NCI-H1417 (cell line): ENCODE results near the gene TIMM50.
A peak's percentile ranks its signal among the peaks of the same experiment; 100 is the strongest.

Experiments
- DNase-seq, 3 experiments: peaks; one replicate each; lab custom pipeline; 2025; lab: John Stamatoyannopoulos, UW

The TIMM50 gene

DNA sequence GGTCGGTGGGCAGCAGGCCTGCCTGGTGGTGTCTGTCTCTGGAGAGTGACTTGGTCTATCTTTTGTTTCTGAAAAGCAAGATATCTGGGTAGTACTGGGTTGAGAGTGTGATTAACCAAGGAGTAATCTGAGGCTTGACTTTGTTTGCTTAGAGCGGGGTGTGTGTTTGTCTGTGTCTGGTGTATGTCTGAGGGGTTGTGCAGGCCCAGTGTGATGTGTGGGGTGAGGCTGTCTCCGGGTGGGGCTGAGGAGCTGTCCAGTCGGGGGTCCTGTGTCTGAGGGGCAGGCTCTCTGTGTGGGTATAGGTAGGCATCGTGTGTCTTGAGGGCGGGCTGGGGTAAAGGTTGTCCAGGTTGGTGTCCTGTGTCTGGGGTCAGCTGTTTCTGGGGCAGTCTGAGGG lies 11.1 kb upstream of the TIMM50 start:
- no peak for DNase-seq

DNA sequence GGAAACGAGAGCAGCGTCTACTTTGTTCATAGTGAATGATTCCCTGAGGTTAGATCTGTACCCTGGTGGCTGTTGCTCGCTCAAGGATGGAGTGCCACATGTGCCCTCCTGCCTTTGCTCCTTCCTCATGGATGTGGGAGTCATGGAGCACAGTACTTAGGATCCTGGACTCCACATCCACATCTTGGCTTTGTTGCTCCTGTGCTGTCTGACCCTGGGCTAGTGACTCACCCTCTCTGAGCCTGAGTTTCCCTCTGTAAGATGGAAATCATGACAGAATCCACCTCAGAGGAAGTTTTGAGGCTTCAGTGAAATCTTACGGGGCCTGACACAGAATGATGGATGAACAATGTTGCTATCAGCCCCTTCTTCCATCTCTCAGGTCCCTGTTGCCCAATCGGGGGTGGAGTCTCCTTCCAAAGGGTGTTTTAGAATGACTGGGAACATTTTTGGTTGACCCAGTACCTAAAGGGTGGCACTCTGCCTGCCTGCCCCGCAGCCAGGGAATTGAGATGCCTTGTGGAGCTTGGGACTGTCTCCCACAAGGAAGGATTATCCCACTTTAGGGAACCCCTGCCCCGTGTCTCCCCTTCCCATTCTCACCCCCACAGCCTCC lies 9.8 kb upstream of the TIMM50 start:
- DNase-seq = no peak

DNA sequence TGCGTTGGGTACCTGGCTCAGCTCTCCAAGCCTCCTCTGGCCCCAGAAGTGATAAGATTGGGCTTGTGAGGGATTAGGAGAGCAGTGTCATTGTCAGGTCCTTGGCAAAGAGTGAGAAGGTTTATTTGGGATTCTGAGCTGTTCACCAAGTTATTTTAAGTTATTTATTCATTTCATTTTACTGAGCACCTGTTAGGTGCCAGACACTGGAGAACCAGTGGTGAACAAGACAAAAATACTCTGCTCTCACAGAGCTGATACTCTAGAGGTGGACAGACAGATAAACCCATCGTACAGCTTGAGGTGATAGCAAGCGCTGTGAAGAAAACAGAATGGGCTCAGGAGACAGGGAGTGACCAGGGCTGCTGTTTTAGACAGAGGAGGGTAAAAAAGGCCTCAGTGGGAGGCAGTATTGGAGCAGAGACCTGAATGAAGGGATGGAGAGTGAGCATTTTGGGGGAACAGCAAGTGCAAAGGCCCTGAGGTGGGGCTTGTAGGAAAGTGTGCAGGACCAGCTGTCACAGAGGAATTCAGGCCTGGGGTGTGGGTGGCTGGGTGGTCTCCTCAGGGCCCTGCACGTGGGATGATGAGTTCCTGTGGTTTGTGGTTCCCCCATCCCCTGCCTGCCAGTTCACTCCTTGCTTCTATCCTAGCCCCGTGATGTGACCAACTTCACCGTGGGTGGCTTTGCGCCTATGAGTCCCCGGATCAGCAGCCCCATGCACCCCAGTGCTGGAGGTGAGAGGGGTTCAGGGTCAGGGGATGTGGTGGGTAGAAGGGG lies 8.7 kb upstream of the TIMM50 start:
- no peak for DNase-seq

DNA sequence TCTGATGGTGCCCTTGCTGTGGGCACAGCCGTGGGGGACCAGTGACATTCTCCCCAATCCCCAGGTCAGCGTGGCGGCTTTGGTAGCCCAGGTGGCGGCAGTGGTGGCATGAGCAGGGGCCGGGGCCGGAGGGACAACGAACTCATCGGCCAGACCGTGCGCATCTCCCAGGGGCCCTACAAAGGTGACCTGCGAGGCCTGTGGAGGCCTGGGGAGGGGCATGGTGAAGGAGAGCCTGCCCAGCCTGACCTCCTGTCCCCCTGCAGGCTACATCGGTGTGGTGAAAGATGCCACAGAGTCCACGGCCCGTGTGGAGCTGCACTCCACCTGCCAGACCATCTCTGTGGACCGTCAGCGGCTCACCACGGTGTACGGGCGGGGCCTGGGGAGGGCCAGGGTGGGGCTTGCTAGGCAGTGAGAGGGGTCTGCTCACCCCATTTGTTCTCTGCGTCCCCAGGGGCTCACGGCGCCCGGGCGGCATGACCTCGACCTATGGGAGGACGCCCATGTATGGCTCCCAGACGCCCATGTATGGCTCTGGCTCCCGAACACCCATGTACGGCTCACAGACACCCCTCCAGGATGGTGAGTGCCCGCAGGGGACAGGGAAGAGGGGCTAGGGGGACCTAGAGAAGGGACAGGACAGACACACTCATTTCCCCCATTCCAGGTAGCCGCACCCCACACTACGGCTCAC lies 7.7 kb upstream of the TIMM50 start:
- no peak for DNase-seq

DNA sequence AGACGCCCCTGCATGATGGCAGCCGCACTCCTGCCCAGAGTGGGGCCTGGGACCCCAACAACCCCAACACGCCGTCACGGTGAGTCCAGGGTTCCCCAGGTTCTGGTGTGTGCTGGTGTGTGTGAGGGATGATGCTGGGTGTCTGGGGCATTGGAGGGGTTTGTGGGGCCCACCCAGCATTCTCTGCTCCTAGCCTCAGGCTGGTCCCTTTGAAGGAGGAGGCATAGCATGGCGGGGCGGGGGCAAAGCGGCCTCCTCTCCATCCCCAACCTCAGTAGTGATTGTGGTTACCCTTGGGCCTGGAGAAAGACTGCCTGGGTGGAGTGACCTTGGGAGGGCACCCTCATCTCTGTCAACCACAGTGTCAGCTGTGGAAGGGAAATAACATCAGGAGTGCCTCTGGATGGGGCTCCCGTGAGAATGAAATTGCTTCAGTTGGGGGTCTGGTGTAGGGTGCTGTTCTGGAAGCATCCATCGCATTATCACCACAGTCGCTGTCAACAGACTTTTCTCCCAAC lies 7.1 kb upstream of the TIMM50 start:
- DNase-seq = no peak

DNA sequence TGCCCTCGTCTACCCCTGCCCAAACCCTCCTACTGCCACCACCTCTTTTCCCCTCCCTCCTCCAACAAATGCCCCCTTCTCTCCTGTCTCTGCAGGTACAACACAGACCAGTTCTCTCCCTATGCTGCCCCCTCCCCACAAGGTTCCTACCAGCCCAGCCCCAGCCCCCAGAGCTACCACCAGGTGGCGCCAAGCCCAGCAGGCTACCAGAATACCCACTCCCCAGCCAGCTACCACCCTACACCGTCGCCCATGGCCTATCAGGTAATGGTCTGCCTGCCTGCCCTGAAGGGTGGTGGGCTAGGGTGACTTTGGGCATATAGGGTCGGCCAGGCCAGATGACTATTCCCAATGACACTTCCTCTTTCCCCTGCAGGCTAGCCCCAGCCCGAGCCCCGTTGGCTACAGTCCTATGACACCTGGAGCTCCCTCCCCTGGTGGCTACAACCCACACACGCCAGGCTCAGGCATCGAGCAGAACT lies 6.5 kb upstream of the TIMM50 start:
- DNase-seq = peak; percentile 47 to 69 (median 50)

DNA sequence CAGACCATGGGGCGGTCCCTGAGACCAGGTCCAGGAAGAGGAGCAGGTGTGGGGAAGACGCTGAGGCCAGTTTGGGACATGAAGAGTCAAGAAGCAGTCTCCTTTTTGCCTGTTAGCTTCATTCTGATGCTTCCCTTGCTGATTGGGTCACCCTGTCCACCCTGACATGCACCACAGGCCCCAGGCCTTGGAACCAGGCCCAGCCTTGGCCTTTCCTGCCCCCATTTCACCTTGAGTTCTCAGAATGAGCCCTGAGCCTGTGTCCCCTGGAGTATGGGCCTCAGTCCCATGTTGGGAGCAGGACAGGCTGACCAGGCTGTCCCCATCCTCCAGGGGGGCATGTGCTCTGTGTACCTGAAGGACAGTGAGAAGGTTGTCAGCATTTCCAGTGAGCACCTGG lies 4.9 kb upstream of the TIMM50 start:
- DNase-seq = no peak

DNA sequence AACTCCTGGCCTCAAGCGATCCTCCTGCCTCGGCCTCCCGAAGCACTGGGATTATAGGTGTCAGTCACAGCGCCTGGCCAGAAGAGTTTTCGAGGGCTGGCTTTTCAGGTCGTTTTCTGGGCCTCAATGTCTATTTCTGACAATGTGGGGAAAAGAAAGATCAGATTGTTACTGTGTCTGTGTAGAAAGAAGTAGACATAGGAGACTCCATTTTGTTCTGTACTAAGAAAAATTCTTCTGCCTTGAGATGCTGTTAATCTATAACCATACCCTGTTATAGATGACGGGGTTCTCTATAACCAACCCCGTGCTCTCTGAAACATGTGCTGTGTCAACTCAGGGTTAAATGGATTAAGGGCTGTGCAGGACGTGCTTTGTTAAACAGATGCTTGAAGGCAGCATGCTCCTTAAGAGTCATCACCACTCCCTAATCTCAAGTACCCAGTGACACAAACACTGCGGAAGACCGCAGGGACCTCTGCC lies 1.3 kb upstream of the TIMM50 start:
- DNase-seq = peak in 1 of 3 experiments; percentile 46

DNA sequence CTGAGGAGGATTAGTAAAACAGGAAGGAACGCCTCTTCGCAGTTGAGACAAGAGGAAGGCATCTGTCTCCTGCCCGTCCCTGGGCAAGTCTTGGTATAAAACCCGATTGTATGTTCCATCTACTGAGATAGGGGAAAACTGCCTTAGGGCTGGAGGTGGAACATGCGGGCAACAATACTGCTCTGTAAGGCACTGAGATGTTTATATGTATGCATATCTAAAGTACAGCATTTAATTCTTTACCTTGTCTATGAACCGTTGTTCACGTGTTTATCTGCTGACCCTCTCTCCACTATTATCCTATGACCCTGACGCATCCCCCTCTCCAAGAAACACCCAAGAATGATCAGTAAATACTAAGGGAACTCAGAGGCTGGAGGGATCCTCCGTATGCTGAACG lies 722 bp upstream of the TIMM50 start:
- peak in 1 of 3 experiments; percentile 23 for DNase-seq

DNA sequence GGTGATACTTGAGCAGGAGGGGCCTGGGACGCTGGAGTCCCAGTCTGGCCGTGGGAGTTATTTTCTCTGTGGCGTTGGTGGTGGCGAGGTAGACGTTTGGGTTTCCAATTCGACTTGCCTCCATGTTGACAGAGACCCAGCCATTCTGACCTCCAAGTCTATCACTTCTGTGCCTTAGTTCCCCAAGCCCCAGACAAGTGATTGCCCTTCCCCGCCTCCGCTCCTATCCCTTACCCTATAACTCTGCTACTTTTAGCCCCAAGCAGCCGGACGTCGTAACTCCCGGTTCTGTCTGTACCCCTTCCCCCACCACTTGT lies 549 bp downstream of the TIMM50 start:
- no peak for DNase-seq

DNA sequence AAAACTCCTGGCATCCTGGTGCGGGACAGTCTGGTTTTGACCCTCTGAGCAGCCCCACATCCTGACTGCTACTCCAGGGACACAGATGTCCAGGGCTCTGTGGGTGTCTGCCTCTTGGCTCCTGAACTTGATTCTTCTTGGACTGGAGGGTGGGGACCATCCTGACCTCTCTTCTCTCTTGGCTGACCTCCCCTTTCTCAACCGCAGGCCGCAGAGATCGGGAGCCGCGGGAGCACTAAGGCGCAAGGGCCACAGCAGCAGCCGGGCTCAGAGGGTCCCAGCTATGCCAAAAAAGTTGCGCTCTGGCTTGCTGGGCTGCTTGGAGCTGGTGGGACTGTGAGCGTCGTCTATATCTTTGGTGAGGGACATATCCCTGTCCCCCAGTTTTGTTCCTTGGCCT lies 1.0 kb downstream of the TIMM50 start:
- DNase-seq = no peak

DNA sequence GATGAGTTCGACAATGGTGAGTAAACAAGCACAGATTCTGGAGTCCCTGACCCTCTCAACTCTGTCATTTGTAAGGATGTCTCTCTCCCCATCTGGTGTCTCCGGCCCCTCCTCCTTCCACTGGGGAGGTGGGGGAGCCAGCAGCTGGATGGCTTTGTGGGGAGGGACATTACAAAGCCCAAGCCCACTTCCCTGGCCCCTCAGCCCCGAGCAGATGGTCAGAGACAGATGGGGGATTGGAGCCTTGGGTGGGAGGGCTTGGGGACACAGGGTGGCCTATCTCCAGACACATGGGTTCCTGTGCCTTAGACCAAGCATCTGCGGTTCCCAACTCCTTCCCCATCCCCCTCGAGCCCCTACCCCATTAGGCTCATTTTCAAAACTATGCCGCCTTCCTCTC lies 2.5 kb downstream of the TIMM50 start:
- no peak for DNase-seq

DNA sequence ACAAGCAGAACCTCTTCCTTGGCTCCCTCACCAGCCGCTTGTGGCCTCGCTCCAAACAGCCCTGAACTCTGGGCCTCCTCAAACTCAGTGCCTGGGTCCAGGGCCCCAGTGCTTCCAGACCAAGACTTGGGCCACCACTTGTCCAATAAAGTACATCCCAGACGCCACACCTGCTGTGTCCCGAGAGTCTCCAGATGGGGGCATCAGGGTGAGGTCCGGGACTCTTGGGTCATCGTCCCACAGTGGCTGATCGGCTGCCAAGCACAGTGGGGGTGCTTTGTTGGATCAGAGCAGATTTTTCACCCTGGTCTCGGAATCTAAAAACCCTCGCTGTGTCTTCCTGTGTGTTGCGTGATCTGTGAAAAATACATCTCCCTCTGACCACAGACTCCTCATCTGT lies 9.1 kb downstream of the TIMM50 start:
- no peak for DNase-seq

DNA sequence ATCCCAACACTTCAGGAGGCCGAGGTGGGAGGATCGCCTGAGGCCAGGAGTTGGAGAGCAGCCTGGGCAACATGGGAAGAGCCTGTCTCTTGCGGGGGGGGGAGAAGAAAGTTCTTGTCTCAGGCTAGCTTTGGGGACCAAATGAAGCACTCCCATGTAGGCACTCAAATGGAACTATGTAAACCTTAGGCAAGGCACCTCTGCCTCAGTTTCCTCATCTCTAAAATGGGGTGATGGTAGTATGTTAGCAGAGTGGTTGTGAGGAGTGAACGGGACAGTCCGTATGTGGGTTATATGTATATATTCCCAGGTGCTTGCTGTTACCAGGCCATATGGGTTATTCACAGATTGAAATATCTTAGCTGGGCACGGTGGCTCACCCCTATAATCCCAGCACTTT lies 11.6 kb downstream of the TIMM50 start:
- no peak for DNase-seq

DNA sequence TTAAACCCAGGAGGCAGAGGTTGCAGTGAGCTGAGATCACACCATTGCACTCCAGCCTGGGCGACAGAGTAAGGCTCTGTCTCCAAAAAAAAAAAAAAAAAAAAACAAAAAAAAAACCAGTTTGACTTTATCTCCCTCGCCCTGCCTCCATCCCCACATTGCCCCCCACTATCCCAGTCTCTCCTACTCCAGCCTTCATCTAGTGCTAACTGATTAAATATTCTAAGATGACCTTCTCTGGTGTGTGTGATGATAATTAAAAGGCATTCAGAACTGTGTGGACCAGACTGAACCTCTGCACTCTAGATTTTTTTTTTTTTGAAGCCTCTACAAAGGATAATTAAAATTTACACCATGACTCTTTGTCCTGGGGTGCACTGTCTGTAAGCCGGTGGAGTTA lies 12.2 kb downstream of the TIMM50 start:
- no peak for DNase-seq

DNA sequence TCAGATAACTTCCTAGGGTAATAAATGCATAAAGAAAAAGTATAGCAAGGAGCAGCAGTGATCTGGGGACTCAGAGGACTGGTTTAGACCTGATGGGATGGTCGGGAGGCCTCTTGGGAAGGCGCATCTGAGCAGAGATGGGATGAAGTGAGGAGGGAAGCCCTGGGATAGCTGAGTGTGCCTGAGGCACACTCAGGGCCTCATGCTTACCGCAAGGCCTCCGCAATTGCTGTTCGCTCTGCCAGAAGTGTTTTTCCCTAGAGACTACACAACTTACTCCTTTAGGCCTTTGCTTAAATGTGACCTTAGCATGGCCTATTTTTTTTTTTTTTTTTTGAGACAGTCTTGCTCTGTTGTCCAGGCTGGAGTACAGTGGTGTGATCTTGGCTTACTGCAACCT lies 14.0 kb downstream of the TIMM50 start:
- no peak for DNase-seq

DNA sequence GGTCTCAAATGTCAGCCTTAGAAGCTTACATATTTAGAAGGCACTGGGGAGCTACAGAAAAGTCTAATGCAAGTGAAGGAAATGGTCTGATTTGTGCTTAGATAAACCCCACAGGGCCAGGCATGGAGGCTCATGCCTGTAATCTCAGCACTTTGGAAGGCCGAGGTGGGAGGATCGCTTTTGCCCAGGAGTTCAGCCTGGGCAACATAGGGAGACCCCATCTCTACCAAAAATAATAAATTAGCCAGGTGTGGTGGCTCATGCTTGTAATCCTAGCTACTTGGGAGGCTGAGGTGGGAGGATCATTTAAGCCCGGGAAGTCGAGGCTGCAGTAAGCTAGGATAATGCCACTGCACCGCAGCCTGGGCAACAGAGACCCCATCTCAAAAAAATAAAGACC lies 15.4 kb downstream of the TIMM50 start:
- DNase-seq = no peak

DNA sequence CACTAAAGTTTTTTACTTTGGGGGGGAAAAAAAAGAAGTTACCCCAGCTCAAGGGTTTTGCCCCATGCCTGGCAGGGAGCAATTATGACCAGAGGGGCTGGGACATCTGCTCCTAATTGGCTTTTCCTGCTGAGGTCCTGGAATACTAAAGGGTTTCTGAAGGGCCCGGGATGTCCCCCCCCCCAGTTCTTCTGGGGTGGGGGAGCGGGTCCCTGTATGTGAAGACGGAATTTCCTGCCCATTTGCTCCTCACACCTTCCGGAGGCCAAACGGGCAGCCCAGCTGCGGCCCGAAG lies 17.0 kb downstream of the TIMM50 start:
- DNase-seq = no peak

DNA sequence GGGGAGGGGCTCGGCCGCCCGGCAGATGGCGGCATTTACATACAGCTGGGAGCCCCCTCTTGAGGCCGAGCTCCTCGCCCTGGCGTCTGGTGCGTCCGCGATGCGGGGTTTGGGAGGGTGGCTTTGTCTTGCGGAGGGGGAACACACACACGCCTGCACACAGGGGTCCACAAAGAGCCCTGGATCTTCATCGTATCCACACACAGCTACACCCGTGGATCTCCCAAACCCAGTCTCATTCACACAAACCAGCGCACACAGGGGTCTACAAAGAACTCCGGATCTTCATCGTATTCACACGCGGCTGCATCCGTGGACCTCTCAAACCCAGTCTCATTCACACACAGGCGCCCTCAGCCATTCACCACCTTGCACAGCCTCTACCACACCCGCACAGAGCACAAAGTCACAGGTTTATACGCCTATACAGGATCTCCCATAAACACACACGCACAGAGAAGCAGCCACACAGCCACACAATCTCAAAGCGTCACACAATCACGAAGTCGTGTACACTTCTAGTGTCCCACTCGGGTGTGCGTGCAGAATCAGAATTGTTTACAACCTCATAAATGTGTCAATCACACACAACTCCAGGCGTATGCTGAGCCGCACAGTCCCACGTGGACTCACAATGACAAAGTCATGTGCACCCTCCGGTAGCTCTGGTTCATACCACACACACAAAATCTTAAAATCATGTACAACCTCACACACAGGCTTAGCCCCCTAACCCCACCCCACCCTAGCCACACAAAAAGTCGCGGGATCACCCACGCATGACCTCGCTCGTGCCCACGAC lies 17.6 kb downstream of the TIMM50 start:
- peak; percentile 92 to 95 (median 93) for DNase-seq

DNA sequence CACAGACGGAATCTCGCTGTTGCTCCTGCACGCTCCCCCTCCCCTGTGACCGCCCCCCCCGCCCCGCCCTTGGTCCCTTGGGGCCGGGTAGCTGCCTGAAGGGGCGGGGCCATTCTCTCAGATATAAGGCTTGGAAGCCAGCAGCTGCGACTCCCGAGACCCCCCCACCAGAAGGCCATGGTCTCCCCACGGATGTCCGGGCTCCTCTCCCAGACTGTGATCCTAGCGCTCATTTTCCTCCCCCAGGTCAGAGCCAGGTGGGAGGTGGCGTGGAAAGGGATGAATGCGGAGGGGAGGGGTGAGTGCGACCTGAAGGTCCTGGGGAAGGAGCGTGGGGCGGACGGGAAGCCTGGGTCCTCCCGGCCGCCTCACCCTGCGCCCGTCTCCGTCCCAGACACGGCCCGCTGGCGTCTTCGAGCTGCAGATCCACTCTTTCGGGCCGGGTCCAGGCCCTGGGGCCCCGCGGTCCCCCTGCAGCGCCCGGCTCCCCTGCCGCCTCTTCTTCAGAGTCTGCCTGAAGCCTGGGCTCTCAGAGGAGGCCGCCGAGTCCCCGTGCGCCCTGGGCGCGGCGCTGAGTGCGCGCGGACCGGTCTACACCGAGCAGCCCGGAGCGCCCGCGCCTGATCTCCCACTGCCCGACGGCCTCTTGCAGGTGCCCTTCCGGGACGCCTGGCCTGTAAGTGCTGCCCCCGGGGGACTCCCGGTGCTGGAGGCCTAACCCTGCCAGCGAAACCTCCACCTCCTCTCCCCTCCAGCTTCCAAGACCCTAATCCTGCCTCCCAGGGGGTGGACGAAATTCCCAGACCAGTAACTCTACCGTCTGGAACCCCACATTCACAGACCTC lies 18.4 kb downstream of the TIMM50 start, which contains the start of gene DLL3:
DLL3 (plus strand) TSS at position 150 of the 845 bp plus-strand sequence; CDS start at position 178, 28 bp downstream.
- peak; percentile 84 to 90 (median 88) for DNase-seq

DNA sequence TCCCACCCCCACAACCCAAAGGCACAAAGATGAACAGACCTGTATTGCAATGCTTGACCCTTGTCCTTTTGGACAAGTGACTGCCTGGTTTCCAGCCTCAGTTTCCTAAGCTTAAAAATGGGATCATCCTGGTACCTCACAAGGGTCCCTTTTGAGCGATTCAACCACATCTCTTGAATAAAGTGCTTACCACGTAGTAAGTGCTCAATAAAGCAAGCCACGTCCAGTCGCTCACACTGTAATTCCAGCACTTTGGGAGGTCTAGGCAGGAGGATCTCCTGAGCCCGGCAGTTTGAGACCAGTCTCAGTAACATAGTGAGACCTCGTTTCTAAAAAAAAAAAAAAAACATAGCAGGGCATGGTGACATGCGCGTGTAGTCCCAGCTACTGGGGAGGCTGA lies 19.3 kb downstream of the TIMM50 start:
- DNase-seq = no peak
